ENCODE data around the gene ICA1.

GRCh38 chr7:8175929-8176369, 86.0 kb downstream of the ICA1 start:
- TF ChIP-seq CTCF (IDR thresholded peaks at IDR 0.05) (no peak), POLR2A (IDR thresholded peaks at IDR 0.05) (no peak)
